HS-27A (cell line): Measurements from ENCODE around the gene DNAL1.

Experiments used
- DNase-seq: peaks from one replicate; pipeline ENCODE4 v3.0.0-alpha.2; 2012; ENCODE audit warnings: low read depth, missing footprints

The DNAL1 gene

DNA sequence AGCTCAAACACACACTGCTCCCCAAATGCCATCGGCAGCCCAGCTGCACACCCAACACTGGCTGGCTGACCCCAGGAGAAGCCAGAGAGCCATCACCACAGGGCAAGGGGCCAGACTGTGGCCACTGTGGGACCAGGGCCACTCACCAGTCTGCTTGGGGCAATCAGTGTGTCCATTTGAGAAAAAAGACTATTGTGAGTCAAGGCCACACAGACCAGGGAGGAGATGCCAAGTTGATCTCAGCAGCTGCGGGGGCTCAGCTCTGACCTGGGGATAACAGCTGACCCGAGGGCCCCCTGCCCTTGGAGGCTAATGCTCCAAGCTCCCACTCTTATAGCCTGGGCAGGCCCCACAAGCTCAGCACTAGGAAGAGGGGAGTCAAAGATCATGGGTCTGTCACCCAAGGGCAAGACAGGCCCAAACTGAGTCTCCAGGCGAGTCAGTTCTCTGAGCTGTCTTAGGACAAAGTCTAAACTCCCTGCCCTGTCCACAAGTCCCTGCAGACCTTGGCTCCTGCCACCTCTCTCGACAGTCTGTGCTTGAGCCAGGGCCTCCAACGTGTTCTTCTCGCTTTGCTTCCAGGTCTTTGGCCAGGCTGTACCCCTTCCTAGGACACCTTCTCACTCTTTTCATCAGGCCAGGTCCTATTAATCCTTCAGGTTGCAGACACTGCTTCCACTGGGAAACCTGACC is 99.5 kb downstream of the DNAL1 start:
- no peak for DNase-seq

DNA sequence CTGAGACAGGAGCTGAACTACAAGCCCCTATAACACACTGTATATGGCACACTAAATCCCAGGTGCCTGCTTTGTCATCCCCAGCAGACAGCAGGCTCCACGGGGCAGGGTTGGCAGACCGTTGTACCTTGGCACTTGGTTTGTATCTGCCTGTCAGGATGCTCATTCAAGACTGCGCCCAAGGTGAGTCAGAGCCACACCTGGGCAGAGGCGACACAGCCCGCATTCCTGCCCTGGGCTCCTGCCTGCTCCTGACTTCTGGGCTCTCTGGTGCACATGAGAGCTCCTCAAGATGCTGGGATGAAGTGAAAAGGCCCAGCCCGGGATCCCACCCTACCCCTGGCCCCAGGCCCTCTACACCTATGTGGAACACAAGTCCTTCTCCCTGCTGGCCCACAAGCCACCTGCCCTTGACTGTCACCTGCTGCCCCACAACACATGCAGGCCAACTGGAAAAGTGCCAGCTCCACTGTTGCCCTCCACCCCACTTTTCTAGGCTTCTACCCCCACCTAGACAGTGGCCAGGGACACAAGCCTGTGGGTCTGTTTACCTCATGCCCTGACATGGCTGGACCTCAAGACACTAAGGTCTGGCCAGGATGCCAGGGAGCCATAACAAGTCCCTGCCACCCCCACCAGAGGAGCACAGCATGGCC is 100.2 kb downstream of the DNAL1 start:
- DNase-seq: no peak

DNA sequence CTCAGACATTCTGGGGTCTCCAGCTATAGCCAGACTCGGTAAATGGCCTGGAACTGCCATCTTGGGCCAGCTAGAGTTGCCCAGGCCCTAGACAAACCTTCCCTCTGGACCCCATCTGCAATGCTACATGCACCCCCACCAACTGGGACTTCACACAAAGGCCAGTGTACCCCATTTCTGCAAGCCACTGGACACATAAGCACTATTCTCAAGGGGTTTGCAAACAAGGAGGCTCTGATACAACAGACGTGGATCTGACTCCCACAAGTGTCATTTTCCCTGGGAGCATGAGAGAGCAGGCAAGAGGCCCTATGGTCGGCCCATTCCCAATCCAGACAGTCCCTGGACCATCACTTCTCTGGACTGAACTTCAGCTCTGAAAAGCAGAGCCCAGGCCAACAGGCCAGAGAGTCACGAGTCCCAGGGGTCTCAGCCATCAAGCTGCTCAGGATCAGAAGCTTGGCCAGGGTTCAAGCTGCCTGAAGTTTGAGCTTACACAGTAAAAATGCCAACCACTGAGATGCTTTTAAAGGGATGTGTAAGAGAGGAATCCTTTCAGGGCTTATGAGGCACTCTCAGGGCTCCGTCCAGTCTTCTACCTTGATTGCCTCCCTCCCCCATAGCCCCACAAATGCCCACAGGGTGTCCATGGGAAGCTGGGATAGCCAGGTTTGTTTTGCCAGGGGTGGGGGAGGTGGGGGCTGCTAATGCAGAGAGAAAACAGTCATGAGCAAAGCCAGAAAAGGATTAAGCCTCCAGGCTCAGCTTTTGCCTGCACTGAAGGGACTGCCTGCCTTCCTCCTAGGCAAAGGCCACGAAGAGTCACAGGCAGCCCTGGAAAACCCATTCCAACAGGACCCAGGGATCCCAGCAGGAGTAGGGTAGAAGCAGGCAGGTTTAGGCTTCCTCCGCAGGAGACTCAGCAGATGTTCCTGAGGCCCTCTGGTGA is 101.1 kb downstream of the DNAL1 start:
- DNase-seq: no peak

DNA sequence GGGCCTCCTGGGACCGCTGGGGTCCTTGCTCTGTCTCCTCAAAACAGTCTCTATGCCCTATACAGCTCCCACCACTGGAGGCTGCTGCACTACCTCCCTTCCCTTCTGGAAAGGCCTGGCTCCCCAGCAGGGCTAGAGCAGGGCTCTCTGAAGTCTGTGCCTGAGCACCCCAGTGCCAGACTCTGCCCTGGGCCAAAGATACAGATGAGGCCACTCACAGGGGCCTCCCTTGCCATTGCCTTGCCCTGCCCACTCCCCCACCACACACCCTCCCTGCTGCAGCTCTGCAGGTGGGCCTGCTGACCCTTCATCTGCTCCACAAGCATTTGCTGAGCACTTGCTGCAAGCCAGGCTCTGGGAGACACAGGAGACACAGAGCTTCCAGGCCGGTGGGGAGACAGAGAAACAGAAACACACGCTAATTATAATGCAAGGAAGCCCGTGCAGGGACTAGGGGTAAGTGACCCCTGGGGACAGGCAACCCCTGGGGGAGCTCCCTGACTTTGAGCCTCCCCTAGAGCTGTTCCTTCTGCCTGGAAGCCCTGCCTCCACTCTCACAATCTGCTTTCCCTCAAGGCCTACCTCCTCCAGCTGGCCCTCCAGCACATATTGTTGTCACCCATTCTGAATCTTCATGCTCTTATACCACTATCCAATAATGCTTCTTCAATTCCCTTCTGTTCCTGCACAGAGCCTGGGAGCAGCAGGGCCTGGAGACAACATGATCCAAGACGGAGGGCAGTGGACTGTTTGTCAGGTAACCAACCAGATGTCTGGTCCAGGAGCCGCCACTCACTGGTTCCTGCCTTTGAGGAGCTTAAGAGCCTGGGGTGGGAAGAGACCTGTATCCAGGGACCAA is 102.0 kb downstream of the DNAL1 start:
- DNase-seq: no peak

DNA sequence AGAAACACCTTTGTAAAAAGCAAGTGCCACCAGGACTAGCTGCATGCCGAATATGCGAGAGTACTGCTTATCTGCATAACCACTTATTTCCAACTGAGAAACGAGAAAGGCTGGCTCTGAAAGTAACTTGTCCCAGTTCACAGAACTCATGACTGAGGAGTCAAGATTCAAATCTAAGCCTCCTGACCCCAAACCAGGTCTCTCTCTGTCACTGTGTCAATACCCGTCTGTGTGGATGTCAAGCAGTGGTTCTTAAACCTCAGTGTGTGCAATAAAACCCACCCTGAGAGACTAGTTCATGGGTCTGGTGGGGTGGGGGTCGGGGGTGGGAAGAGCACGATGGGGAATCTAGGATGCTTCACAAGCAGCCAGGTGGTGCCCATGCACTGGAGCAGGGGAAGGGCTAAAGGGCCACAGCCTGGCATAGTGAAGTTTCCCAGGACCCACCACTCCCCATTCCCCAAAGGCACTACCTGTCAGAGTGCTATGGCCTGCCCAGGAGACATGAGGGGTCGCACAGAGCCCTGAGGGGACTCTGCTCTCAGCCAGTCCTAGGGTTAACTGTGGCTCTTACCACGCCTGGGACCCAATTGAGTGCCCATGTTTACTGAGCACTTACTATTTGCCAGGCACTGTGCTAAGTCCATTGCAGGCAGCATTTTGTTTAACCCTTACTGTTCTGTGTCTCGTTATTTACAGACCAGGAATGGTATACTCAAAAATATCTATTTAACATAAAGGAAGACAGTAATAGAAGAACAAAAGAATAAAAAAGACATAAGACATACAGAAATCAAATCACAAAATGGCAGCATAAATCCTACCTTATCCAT is 102.8 kb downstream of the DNAL1 start:
- DNase-seq: no peak

DNA sequence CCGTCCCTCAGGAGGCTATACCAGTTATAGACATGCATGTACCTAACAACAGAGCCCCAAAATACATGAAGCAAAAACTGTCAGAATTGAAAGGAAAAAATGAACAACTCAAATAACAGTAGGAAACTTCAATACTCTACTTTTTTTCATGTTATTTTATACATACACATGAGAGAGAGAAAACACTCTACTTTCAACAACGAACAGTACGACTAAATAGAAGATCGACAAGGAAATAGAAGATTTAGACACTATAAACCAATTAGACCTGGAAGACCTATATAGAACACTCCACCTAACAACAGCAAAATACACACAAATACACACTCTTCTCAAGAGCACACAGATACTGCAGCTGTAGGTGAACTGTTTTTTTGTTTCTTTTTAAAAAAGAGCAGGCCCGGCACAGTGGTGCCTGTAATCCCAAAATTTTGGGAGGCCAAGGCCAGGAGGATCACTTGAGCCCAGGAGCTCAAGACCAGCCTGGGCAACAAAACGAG is 104.1 kb downstream of the DNAL1 start:
- DNase-seq: no peak

DNA sequence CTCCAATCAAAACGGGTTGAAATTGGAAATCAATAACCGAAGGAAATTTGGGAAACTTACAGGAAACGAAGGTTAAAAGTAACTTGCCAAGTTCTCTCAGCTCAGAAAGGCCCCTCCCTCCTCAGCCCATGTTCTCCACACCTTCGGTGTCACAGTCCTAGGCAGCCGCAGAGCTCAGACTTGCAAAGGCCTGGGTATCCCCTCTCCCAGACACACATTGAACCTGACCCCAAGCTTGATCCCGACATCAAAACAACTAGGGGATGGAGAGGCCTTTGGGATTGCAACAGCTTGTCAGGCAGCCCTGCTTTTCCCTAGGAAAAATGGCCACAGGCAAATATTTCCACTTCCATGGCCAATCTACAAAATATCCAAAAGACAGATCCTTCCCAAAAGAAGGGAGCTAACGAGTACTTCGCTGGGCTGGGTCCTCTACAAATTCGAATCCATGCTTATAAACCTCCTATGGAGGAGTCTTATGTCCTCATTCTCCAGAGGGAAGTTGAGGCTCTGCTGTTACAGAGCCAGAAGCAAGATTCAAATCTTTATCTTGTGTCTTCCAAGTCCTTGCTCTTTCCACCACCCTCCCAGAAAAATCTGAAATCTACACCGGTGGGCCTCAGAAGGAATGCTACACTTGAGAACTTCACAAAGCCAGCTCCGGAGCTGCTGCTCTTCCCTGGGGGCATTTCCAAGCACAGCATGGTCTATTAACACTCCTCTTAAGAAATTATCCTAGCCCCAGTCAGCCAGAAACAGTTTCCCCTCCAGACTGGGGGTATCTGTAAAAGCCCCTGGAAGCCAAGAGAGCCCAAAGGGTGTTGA is 105.1 kb downstream of the DNAL1 start:
- DNase-seq: no peak

DNA sequence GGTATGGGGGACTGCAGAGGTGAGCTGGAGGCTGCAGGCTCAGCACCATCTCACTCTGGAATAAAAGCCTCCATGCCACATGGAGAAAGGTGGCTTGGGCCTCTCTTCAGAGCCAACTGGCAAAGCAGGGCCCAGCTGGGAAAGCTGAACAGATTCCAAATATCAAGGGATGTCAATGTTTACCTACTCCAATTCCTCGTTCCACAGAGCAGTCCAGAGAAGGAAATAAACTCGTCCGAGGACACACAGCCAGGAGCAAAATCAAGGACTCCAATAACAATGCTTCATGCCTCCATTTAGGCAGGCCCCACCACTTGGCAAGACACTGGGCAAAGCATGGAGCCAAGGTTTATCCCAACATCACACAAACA is 105.7 kb downstream of the DNAL1 start:
- DNase-seq: no peak

DNA sequence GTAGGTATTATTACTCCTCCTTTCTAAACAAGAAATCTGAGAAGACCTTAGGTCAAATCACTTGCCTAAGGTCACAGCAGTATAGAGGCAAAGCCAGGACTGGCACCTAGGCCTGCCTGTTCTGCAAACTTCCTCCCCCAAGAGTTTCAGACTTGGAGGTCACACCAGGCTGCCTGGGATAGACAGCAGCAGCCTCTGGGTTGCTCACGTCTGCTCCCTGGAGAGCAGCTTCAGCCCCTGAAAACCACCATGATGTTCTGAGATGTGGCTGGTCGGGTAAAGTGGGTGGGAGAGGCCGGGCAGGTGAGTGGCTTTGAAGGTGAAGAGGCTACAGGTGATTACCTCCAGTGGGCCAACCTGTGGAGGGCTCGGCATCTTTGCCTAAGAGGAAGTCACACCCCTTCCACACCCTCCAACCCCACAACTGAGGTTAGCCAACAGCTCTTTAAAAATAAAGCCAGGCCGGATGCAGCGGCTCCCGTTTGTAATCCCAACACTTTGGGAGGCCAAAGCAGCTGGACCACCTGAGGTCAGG is 106.4 kb downstream of the DNAL1 start:
- DNase-seq: no peak

DNA sequence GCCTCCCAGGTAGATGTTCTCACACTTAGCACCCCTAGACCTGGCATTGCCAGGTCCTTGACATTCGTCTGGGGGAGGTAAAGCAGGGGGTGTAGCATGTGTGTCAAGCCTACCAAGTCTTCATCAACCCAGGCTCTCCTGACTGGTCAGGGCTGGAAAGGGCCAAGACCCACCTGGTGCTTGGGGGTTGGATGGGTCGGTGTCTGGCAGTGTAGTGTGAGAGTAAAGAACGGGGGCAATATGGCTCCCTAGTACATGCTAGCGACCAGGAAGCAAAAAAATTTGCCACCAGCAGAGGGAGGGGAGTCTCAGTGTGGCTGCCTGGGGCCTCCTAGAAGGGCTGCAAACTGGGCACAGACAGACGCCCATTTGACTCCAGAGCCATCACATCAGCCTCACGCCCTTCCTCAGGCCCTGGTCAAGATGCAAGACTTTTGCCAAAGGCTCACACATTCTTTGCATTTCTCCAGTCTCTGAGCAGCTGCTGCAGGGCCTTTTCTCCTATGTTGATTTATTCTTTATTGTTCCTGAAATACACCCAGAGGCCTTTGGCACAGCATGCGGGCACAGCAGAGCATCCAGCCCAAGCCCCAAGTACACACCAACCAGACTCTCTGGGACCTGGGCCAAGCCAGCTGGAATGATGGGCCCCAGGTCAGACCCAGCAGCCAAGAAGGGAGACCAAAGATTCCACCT is 107.7 kb downstream of the DNAL1 start:
- DNase-seq: no peak
